PC-9 (cell line): ENCODE measurements around the gene PROM1.

Source experiments
- CTCF ChIP-seq: fragments of 200-600 bp; sonication (generic); conservative IDR thresholded peaks from 2 replicates; pipeline ENCODE4 v1.6.1; 2017; ENCODE audit warnings: mixed run types, antibody characterized with exemption, mild to moderate bottlenecking, moderate library complexity
- EZH2 ChIP-seq: fragments of 200-600 bp; sonication (generic); IDR thresholded peaks from 2 replicates; pipeline ENCODE4 v1.8.0; 2017; ENCODE audit warnings: antibody characterized with exemption, low read depth

GRCh38 chr4:16082426-16083240 is 1.2 kb downstream of the PROM1 start:
- TF ChIP-seq CTCF (no peak), EZH2 (no peak)
